HG02852 (cell line): Measurements from ENCODE around the gene PRKCZ.

Experiments
- ATAC-seq: cut with Tn5 transposase; IDR thresholded peaks from one replicate; pipeline ENCODE4 v1.9.1; 2021; ENCODE audit warnings: mild to moderate bottlenecking, moderate library complexity; ENCODE audit not compliant: unreplicated experiment

The PRKCZ gene

DNA sequence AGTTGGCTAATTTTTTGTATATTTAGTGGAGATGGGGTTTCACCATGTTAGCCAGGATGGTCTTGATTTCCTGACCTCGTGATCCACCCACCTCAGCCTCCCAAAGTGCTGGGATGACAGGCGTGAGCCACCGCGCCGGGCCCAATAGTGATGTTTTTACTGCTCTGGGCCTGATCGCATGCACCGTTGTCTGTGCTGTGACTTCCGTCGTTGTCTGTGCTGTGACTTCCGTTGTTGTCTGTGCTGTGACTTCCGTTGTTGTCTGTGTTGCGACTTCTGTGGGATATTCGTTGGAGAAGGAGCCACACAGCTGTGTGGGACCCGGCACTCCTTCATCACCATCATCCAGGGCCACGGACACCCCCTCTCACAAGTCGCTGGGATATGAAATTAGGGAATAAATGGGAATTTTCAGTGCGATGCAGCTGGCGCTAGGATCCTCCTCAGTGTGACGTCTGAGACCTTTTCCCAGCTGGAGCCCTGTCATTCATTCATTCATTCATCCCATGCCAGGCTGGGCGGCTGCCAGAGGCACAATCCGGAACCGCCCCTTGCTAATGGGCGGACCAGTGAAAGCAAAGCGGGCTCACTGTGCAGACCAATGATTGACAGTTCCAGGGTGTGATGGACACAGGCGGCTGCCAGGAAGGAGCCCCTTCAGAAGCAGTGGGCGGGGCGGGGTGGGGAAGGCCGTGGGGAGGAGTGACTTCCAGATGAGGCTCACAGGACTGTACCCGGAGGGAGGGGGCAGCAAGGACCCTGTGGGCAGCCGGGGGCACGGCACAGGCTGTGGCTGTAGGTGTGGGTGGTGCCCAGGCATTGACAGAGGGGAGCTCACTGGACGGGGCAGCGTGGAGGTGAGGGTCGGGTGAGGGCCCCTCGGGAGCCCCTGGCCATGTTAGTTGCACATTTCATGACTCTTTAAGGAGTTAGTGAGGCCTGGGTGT lies 48.9 kb downstream of the PRKCZ start:
- ATAC-seq, result no peak

GRCh38 chr1:2099886-2100779 lies 49.9 kb downstream of the PRKCZ start:
- ATAC-seq, result no peak

DNA sequence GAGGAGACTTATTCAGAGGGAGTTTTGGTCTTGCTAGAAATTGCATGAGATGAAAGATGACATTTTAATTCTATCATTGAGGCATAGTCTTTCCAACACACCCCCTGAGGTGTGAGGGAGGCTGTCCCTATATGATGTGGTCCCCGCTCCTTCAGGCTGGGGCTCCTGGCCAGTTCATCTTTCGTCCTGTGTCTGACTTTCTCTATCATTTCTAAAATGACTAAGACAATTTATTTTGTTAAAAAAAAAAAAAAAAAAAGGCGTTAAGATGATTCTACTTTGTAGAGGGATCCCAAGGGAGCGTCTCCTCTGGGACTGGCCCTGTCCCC lies 50.5 kb downstream of the PRKCZ start:
- ATAC-seq, result no peak

GRCh38 chr1:2101531-2101930 lies 51.3 kb downstream of the PRKCZ start:
- no peak for ATAC-seq

GRCh38 chr1:2101946-2102345 lies 51.7 kb downstream of the PRKCZ start:
- no peak for ATAC-seq

DNA sequence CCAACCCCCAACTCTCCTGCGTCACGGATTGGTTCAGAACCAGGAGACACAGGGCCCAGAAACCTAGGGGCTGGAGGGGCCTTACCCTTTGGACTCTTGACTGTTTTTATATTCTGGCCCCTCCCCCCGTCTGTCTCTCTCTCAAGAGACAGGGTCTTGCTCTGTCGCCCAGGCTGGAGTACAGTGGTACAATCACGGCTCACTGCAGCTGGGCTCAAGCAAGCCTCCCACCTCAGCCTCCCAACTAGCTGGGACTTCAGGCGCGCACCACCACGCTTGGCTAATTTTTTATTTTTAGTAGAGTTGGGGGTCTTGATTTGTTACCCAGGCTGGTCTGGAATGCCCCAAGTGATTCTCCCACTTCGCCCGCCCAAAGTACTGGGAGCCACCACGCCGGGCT lies 52.5 kb downstream of the PRKCZ start:
- no peak for ATAC-seq

DNA sequence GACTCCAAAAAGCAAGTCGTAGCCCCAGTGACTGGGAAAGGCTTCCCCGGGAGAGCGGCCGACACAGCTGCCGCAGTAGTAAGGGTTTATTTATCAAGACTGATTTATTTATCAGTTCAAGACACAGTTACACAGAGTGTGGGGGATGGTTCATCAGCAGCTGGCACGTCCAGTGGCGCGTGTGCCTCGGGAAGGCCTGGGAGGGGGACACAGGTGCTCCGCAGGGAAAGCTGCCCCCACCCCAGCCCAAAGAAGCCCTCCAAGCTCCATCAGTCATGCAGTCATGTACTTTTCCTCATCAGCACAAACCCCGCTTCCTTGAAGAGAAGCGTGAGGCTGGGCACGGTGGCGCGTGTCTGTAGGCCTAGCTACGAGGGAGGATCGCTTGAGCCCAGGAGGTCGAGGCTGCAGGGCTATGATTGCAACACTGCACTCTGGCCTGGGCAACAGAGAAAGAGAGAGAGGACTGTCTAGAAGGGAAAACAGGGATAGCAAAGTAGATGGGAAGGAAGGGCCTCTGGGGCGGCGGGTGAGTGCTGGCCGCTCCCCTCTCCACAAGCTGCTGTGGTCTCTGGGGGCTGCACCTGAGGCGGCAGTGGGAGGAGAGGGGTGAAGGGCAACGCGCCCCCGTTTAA lies 53.2 kb downstream of the PRKCZ start:
- no peak for ATAC-seq

- no peak for ATAC-seq
Observed at GRCh38 chr1:2103901-2104590, 53.8 kb downstream of the PRKCZ start.

DNA sequence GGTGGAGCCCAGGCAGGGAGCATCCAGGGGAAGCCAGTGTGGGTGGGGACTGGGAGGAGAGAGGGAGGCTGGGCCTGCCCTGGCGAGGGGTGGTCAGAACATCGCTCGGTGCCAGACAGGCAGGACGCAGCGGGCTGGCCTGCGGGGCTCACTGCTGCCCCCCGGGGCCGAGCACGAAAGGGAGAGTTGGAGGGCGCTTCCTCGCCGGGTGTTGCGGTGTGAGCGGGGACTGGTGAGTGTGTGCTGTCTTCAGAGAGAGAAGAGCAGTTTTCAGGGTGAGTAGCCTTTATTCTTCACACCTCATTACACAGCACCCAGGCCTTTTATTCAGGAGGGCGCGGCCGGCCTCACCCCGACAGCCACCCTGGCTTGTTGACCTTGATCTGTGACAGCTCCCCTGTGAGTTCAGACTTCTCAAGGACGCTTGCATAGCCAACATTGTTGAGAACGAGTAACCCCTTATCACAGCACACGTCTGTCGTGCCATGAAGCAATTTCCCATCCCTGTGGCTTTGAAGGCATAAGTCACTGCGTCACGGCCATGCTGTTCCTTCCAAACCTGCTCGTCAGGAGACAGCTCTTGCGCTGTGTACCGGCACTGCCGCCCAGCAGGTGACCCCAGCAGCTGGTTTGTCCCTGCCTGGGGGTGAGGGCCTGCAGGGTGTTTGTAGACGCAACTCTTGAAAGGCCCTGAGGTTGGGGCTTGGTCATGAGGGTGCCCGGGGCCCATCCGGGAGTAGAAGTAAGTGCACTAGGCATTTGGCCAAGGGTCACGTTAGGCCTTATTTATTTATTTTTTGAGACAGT lies 54.6 kb downstream of the PRKCZ start:
- no peak for ATAC-seq

DNA sequence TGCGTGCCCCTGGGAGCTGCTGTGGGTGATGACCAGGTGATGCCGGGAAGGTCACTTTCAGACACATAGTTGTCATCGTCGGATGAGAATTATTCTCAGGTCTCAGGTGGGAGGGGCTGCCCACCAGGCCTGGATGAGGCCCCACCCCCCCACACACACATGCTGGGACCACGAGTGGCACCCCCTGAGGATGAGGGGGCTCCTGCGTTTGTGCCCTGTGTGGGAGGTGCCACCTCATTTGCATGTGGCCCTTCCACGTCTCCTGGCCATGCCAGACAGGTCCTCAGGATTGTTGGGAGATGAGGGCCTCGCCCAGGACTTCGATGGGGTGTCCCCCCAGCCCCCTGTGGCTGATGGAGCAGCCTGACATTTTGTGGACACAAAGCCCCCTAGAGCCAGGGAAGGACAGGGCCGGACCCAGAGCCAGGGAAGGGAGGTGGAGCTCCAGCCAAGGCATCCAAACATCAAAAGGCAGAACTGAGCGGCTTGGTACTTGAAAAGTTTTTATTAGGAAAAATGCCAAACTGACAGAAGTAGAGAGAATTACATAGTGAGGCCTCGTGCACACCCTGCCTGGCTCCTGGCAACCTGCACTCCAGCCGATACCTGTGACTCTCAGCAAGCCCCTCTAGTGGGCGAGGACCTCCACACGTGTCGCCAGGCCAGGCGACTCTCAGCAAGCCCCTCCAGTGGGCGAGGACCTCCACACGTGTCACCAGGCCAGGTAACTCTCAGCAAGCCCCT lies 55.7 kb downstream of the PRKCZ start:
- ATAC-seq, result no peak

GRCh38 chr1:2106659-2107405 lies 56.6 kb downstream of the PRKCZ start:
- no peak for ATAC-seq

- no peak for ATAC-seq
Observed at GRCh38 chr1:2107586-2108212, 57.5 kb downstream of the PRKCZ start.

GRCh38 chr1:2108213-2108876 lies 58.1 kb downstream of the PRKCZ start:
- no peak for ATAC-seq

GRCh38 chr1:2108877-2109580 lies 58.8 kb downstream of the PRKCZ start:
- ATAC-seq, result no peak

GRCh38 chr1:2109581-2110021 lies 59.4 kb downstream of the PRKCZ start:
- ATAC-seq, result no peak

GRCh38 chr1:2110191-2110737 lies 60.1 kb downstream of the PRKCZ start:
- no peak for ATAC-seq
